Osteocyte (in vitro differentiated cells): ENCODE data around the gene GSG1L. TPM values are rescaled to one million over a fixed set of nuclear protein-coding genes. Genes with fewer than 3 reads are reported as not detected.

Experiments used
- DNase-seq: peaks from one replicate; pipeline ENCODE4 v3.0.0; 2021; ENCODE audit warnings: mixed read lengths; ENCODE audit not compliant: unreplicated experiment; ENCODE audit errors: extremely low spot score
- H3K27ac Mint-ChIP-seq: one replicate; pipeline ENCODE4 v1.8.0; 2021; ENCODE audit warnings: mild to moderate bottlenecking, mixed read lengths; ENCODE audit not compliant: unreplicated experiment
- H3K27me3 Mint-ChIP-seq: one replicate; pipeline ENCODE4 v1.8.0; 2021; ENCODE audit warnings: mixed read lengths; ENCODE audit not compliant: unreplicated experiment
- H3K36me3 Mint-ChIP-seq: one replicate; pipeline ENCODE4 v1.8.0; 2021; ENCODE audit warnings: mixed read lengths; ENCODE audit not compliant: unreplicated experiment
- H3K4me1 Mint-ChIP-seq: one replicate; pipeline ENCODE4 v1.8.0; 2021; ENCODE audit warnings: mixed read lengths; ENCODE audit not compliant: unreplicated experiment
- H3K4me3 Mint-ChIP-seq: one replicate; pipeline ENCODE4 v1.8.0; 2021; ENCODE audit warnings: mild to moderate bottlenecking, moderate library complexity, mixed read lengths; ENCODE audit not compliant: unreplicated experiment
- H3K9me3 Mint-ChIP-seq: one replicate; pipeline ENCODE4 v1.8.0; 2021; ENCODE audit warnings: mixed read lengths; ENCODE audit not compliant: unreplicated experiment
- total RNA-seq: library from RNA; stranded (reverse); gene quantifications from 2 replicates; pipeline ENCODE4 v1.2.1, GENCODE V29; 2021
- TF ChIP-seq, protein P1 (sequence below): fragments of 200-600 bp; sonication (generic); IDR thresholded peaks from 2 replicates; pipeline ENCODE4 v1.5.0; 2021; ENCODE audit warnings: antibody characterized with exemption, mild to moderate bottlenecking, moderate library complexity

GSG1L gene
- total RNA-seq, 1 donor from 2014 or later: not detected

DNA sequence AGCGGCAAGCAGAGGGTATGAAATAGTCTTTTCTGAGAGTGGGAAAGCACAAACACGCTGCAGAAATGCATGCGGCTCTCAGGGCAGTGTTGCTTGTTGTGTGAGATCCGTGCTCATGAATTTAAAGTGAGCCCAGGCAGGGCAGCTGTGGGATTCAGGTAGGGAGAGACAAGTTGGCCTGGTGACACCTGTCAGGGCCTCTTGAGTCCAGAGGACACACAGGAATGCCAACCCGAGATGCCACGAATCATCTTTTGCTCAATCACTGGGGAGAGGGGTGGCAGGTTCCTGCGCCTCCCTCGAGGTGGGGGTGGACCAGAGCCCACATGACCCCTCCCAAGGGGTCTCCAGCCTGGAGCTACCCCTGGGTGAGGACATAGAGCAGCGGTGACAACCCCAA lies 211.9 kb downstream of the GSG1L start:
- H3K9me3 Mint-ChIP-seq: no peaks in the 10 kb centered on the region
- TF ChIP-seq, protein P1, sequence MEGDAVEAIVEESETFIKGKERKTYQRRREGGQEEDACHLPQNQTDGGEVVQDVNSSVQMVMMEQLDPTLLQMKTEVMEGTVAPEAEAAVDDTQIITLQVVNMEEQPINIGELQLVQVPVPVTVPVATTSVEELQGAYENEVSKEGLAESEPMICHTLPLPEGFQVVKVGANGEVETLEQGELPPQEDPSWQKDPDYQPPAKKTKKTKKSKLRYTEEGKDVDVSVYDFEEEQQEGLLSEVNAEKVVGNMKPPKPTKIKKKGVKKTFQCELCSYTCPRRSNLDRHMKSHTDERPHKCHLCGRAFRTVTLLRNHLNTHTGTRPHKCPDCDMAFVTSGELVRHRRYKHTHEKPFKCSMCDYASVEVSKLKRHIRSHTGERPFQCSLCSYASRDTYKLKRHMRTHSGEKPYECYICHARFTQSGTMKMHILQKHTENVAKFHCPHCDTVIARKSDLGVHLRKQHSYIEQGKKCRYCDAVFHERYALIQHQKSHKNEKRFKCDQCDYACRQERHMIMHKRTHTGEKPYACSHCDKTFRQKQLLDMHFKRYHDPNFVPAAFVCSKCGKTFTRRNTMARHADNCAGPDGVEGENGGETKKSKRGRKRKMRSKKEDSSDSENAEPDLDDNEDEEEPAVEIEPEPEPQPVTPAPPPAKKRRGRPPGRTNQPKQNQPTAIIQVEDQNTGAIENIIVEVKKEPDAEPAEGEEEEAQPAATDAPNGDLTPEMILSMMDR: no peak
- H3K4me1 Mint-ChIP-seq: no peaks in the 10 kb centered on the region
- no peaks in the 10 kb centered on the region for H3K36me3 Mint-ChIP-seq
- DNase-seq: no peak
- no peak overlapping the region for H3K27ac Mint-ChIP-seq
- H3K4me3 Mint-ChIP-seq: no peak overlapping the region
- peaks cover 13% of the 10 kb centered on the region for H3K27me3 Mint-ChIP-seq

DNA sequence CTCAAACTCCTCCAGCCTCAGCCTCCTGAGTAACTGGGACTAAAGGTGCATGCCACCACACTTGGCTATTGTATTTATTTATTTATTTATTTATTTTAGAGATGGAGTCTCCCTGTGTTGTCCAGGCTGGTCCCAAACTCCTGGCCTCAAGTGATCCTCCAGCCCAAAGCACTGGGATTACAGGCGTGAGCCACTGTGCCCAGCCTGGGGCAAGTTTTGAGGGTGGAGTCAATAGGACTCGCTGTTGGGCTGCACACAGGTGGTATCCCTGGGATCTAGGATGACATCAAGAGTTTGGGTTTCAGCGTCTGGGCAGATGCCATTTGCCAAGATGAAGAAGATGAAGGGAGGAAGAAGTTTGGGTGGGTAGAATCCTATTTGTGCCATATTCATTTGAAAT lies 213.9 kb downstream of the GSG1L start:
- Mint-ChIP-seq H3K4me3 (no peak overlapping the region), H3K36me3 (no peaks in the 10 kb centered on the region), H3K27me3 (peaks cover 16% of the 10 kb centered on the region), H3K27ac (no peak overlapping the region), H3K9me3 (peaks cover 3% of the 10 kb centered on the region), H3K4me1 (no peaks in the 10 kb centered on the region)
- DNase-seq: no peak
- TF ChIP-seq, protein P1: no peak

DNA sequence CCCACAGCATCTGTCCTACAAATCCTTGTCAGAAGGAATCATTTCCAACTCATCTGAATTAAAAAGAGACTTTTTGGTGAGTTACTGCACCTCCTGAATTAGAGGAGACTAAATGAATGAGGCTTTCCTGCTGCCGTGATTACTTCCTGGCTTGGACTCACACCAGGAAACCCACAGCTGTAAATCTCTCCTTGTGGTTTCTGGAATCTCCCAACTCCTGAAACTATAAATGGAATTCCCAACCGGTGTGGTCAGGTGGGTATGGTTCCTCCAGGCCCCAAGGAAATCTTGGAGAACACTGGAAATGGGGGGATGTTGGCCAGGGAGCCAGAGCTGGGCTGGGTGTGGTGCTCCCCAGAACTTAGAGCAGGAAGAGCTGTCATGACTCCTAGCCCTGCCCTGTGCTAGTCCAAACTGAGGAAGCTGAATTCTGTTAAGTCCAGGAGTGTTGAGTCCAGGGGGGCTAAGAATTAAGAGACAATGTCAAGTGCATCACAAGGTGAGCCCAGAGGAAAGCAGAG lies 216.4 kb downstream of the GSG1L start:
- DNase-seq: no peak
- TF ChIP-seq, protein P1: no peak
- H3K27ac Mint-ChIP-seq: no peak overlapping the region

DNA sequence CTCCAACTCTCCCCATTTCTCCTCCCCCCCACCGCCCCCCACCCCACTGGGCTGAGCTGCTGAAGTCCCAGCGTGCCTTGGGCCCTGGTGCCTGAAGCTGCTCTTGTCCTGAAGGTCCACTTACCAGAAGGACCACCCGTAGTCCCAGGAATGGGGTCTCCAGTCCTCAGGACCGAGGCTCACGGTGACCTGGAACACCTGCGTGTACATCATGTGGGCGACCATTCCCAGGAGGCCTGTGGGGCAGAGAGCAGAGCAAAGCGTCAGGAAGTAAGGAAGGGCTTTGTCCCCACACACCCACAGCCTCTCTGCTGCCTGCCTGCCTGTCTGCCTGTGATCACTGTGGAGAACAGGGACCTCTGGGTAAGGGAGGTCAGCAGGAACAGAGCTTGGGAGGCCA lies 218.7 kb downstream of the GSG1L start:
- TF ChIP-seq, protein P1: no peak
- H3K4me3 Mint-ChIP-seq: no peak overlapping the region
- no peaks in the 10 kb centered on the region for H3K36me3 Mint-ChIP-seq
- H3K4me1 Mint-ChIP-seq: no peaks in the 10 kb centered on the region
- peaks cover 3% of the 10 kb centered on the region for H3K9me3 Mint-ChIP-seq
- DNase-seq: no peak
- H3K27me3 Mint-ChIP-seq: peaks cover 3% of the 10 kb centered on the region
- no peak overlapping the region for H3K27ac Mint-ChIP-seq

More for the DNA sequence above, 216.4 kb downstream of the GSG1L start:
- H3K4me3 Mint-ChIP-seq: no peak overlapping the region
- H3K27me3 Mint-ChIP-seq: peaks cover 6% of the 10 kb centered on the region
- peaks cover 3% of the 10 kb centered on the region for H3K9me3 Mint-ChIP-seq
- no peaks in the 10 kb centered on the region for H3K36me3 Mint-ChIP-seq
- no peaks in the 10 kb centered on the region for H3K4me1 Mint-ChIP-seq

DNA sequence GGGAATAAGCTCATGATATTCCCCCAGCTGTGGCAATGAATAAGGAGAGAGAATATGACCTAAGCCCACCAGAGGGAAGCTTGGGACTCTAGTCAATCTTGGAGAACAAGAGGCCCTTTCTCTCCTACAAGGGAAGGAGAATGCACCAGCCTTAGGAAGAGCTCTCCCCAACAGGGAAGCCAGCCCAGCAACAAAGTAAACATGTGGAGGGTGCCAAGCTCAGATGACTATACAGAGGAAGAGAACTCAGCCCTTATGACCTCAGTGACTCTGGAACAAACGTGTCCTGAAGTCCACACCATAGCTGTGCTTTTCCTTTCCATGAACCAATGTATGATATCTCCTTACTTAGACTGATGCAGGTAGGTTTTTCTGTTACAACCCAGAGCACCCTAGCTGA lies 219.7 kb downstream of the GSG1L start:
- TF ChIP-seq, protein P1: no peak

More for the DNA sequence above, 219.7 kb downstream of the GSG1L start:
- Mint-ChIP-seq H3K27me3 (peaks cover 3% of the 10 kb centered on the region), H3K4me1 (no peaks in the 10 kb centered on the region), H3K27ac (no peak overlapping the region), H3K9me3 (peaks cover 3% of the 10 kb centered on the region), H3K36me3 (no peaks in the 10 kb centered on the region), H3K4me3 (no peak overlapping the region)
- DNase-seq: no peak
